Measurements from ENCODE around the gene LIMK2.
"Not testable (repeated sequence)": the region's sequence is repeated elsewhere in the genome, so short reads cannot be mapped to it uniquely, and the experiment has no call there.

LIMK2 gene

GRCh38 chr22:31244943-31245451, 32.9 kb downstream of the LIMK2 start:
- FAIRE-seq = no peak

- not testable (repeated sequence) for FAIRE-seq
Measured at GRCh38 chr22:31245998-31246397, 33.9 kb downstream of the LIMK2 start.

DNA sequence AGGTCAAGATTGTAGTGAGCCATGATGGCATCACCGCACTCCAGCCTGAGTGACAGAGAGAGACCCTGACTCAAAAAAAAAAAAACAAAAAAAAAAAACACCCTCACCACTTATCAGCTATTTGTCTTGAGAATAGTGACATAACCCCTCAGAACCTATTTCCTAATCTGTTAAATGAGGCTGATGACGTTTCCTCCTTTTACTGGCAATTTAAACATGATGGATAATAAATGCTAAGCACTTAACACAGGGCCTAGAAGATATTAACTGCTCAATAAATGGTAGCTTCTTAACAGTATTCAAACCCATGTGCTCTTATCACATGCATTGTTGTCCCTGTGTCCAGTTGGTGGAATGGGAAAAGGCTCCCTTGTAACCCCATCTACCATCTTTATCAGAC, 34.6 kb downstream of the LIMK2 start:
- no peak for FAIRE-seq

DNA sequence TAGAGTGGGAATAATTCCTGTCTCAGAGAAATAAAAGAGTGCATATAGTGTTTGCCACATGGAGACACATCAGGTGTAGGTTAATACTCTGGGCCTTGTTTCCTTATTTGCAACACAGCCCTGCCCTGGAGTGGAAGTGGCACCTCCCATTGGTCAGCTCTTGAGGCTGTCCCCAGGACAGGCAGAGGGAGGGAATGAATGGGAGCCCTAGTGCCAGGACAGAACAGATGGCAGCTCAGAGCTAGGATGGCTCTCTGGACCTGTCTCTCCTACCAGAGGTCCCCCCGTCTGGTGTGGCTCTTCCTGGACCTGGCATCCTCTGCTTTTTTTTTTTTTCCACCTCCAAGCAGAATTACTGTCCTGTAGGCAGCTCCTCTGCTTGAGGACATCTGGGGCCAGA, 35.6 kb downstream of the LIMK2 start:
- FAIRE-seq = no peak

GRCh38 chr22:31248138-31248745, 36.1 kb downstream of the LIMK2 start:
- FAIRE-seq = no peak

DNA sequence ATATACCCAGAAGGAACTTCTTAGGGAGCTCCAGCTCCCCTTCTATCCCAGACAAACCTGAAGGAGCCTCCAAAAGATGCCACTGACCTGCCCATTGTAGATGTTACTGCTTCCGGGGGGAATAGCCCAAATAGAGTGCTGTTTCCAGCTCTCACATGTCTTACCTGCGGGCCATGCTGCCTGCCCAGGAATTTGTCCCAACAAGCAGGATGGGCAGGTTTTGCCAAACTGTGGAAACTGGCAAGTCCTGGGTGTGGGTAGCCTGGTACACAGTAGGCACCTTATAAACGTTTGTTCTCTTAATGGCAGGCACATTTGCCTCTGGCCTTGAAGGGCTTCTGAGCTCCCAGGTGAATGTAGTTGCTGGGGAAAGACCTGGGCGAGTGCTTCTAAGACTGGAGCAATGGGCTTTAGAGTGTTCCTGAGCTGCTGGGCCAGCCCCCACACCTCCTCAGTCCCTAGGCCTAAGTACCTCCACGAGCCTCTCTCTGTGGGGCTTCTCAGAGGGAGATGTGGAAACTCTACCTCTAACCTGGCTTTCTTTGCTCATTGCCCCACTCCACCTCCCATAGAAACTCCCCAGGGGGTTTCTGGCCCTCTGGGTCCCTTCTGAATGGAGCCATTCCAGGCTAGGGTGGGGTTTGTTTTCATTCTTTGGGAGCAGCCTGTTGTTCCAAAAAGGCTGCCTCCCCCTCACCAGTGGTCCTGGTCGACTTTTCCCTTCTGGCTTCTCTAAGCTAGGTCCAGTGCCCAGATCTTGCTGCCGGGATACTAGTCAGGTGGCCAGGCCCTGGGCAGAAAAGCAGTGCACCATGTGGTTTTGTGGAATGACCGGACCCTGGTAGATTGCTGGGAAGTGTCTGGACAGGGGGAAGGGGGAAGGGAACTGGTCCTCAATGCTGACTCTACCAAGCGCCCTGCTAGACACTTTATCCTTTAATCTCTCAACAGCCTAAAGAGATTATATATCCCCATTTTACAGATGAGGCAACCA, 37.2 kb downstream of the LIMK2 start:
- no peak for FAIRE-seq

DNA sequence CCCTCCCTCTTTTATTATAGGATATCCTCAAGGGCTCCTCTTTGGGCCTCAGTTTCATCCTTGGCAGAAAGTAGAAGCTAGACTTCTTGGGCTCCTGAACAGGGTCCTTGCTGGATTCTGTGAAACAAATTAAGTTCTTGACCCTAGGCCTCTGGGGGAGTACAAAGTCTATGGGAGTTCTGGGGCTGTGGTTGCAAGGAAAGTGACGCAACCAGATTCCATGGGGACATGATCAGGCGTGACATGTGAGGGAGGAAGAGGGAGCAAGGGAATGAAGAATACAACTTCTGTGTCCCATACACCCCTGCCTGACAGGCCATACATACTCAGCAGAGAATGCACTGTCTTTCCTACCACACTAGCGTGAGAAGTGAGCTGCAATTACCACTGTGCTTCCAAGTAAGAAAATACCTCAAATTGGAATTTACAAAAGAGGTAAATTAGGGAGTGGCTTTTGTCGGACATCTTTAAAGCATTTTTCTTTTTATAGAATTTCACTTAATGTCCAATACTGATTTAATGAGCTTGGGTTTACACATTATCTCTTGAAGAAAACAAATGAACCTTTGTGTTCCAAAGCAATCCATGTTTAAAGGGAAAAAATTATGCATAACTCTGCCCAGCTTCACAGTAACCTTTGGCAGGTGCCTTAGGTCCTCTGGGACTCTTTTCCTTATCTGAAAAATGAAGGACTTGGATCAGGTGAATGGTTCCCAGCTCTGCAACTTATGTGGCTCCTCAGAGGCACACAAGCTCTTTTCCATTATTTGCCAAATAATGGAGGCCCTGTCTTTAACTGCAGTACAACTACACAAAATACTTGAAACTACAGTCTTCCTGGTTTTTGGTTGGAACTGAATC, 38.9 kb downstream of the LIMK2 start:
- FAIRE-seq = no peak

DNA sequence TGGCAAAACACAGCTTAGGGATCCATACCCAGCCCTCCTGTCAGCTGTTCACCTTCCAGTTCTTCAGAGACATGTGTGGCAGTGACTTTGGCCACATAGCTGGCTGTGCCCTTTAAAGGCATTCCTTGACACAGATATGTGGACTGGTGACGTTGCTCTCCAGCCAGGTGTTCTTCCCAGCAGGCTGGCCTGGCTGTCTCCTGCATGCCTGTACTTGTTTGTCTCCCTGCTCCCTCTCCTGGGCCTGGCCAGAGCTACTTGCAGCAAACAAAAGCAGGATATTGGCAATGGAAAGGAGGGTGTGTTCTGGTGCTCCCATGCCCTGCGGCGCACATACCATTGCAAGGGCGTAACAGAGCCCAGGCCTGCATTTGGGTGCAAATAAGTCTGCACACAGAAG, 41.9 kb downstream of the LIMK2 start:
- no peak for FAIRE-seq

DNA sequence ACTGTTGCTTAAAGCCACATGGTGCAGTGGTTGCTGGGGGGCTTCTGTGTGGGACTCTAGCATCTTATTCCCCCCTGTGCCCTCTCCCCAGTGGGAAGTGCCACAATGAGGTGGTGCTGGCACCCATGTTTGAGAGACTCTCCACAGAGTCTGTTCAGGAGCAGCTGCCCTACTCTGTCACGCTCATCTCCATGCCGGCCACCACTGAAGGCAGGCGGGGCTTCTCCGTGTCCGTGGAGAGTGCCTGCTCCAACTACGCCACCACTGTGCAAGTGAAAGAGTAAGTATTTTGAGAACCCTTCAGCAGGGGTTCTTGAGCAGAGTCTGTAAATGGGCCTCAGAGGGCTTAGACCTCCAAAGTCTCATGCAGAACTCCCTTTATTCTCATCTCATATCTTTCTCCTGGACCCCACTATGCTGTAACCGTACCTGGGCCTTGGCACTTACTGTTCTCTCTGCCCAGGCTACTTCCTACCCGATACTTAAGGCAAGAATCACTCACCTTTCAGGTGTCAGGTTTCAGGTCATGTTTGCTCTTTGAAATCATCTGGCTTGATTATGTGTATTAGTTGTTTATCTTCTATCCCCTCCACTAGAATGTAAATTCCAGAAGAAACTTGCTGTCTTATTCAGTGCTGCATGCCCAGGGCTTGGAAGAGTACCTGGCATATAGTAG, 47.8 kb downstream of the LIMK2 start:
- no peak for FAIRE-seq

DNA sequence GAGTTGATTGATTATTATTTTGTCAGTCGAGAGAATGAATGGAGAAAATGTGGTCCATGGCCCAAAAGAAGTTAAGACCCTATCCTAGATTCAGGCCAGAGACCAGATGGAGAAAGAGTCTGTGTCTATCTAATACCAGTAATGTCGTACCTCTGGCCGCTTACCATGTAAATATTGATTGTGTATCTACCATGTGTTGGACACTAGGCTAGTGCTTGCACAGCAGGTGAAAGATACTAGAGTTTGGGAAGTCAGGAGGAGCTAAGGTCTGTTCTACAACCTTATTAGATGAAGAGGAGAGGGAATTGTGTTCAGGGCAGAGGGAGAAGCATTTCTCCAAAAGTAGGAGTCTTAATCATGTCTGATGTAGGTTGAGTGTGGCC, 48.4 kb downstream of the LIMK2 start:
- FAIRE-seq = no peak

DNA sequence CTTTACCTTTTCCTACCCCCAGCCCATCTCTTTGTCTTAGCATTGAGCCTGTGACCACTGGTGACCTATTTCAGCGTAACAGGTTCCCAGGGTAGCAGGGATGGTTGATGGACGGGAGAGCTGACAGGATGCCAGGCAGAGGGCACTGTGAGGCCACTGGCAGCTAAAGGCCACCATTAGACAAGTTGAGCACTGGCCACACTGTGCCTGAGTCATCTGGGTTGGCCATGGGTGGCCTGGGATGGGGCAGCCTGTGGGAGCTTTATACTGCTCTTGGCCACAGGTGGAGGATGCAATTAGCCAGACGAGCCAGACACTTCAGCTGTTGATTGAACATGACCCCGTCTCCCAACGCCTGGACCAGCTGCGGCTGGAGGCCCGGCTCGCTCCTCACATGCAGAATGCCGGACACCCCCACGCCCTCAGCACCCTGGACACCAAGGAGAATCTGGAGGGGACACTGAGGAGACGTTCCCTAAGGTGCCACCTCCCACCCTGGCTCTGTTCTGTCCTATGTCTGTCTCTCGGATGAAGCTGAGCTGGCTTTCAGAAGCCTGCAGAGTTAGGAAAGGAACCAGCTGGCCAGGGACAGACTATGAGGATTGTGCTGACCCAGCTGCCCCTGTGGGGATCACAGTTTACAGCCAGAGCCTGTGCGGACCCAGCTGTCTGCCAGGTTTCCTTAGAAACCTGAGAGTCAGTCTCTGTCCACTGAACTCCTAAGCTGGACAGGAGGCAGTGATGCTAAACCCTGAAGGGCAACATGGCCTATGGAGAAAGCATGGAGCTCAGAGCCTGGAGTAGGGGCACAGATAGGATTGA, 50.4 kb downstream of the LIMK2 start:
- FAIRE-seq = no peak

- no peak for FAIRE-seq
Measured at GRCh38 chr22:31263896-31264640, 52.0 kb downstream of the LIMK2 start.

DNA sequence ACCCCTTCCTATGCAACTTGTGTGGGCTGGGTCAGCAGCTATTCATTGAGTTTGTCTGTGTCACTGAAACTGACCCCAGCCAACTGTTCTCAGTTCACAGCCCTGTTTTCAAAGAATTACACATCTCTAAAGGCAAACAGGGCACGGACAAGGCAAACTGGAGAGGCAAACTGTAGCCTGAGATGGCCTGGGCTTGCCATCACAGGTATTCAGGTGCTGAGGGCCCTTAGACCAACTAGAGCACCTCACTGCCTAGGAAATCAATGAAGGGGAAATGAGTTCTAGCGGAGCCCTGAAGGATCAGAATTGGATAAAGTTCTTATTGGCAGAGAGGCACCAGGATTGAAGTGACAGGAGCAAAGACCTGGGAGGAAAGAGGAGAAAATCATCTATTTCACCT, 56.2 kb downstream of the LIMK2 start:
- no peak for FAIRE-seq

DNA sequence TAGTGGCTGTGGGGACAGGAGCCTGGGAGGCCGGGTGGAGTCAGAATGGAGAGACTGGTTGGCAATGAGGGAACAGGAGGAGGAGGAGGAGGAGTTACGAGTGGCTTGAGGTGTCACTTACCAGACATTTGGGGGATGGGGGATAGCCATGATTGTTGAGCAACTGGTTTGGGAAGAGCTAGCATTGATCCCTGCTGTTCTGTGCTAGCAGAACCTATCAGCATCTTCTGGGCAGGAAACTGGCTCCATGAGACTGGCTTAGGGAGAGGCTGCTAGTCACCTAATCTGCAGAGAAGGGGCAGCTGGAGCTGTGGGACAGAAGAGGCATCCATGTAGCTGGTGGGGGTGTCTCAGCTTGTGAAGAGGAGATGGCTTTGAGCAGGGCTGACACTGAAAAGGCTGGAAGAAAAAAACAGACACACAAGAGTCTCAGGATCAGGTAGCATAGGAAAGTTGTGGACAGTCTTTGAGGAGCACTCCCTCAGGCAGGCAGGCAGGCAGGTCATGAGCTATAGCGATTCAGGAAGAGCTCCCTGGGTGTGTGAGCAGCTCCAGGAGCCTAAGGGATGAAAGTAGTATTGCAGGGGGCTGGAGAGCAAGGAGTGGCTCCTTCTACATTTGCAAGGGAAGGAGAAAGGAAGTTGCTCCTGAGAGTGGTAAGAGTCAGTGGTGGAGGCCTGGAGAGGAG, 57.9 kb downstream of the LIMK2 start:
- no peak for FAIRE-seq

DNA sequence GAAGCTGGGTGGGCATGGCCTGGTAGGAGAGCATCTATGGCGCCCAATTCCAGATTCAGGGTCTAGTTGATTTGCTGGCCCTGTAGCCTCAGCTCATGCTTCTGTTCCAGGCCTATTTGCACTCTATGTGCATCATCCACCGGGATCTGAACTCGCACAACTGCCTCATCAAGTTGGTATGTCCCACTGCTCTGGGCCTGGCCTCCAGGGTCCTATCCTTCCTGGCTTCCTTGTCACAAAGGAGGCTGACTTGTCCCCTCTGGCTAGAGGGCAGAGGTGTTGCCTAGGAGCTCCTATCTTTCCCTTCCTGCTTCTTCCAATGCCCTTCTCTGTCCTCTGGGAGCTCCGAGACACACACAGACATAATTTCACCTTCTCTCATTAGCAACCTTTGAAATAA, 58.9 kb downstream of the LIMK2 start:
- FAIRE-seq = no peak

DNA sequence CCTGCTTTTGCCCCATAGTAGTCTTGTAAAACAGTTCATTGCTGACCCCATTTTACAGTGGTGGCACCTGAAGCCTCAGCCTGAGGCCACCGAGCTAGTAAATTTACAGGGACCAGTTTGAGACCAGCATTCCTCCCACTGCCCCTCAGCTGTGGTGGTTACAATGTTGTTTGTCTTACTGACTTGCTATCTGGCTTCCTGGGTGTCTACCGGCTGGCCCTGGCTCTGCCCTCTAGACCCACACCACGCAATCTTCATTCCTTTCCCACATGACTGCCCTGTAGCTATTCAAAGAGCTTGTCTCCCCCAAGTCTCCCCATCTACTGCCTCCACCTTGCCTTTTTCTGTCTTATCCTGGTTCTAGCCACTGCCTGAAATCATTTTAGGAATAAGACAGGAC, 59.4 kb downstream of the LIMK2 start:
- no peak for FAIRE-seq

GRCh38 chr22:31272522-31273446, 60.7 kb downstream of the LIMK2 start:
- FAIRE-seq = no peak

DNA sequence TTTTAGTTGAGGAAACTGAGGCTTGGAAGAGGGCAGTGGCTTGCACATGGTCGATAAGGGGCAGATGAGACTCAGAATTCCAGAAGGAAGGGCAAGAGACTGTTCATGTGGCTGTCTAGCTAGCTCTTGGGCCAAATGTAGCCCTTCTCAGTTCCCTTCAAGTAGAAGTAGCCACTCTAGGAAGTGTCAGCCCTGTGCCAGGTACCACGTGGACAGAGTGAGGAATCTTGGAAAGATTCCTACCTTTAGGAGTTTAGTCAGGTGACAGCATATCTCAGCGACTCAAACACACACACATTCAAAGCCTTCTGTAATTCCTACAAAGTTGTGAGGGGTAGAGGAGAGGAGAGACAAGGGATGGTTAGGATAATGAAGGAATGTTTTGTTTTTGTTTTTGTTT, 61.9 kb downstream of the LIMK2 start:
- FAIRE-seq = no peak

DNA sequence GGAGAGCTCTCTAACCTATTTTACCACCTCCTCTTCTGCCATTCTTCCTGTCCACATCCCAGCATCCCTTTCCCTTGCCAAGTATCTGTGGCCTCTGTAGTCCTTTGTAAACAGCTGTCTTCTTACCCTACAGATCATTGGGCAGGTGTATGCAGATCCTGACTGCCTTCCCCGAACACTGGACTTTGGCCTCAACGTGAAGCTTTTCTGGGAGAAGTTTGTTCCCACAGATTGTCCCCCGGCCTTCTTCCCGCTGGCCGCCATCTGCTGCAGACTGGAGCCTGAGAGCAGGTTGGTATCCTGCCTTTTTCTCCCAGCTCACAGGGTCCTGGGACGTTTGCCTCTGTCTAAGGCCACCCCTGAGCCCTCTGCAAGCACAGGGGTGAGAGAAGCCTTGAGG, 62.9 kb downstream of the LIMK2 start:
- FAIRE-seq = no peak
